HFF-Myc (cell line): ENCODE data around the gene IFI6.
"Not testable (repeated sequence)": the region's sequence is repeated elsewhere in the genome, so short reads cannot be mapped to it uniquely, and the experiment has no call there.

Experiments used
- DNase-seq: peaks from one replicate; pipeline ENCODE4 v3.0.0-alpha.2; 2011; ENCODE audit warnings: low read depth; ENCODE audit errors: extremely low read depth
- H3K4me3 ChIP-seq: replicated peaks from 2 replicates; pipeline ENCODE4 v1.5.1; 2011; ENCODE audit warnings: low read depth, mild to moderate bottlenecking, control low read depth, low read length
- CTCF ChIP-seq: IDR thresholded peaks from 2 replicates; pipeline ENCODE4 v1.5.1; 2012; ENCODE audit warnings: mild to moderate bottlenecking, low read depth, low read length, control low read depth; ENCODE audit errors: missing control alignments

The IFI6 gene

DNA sequence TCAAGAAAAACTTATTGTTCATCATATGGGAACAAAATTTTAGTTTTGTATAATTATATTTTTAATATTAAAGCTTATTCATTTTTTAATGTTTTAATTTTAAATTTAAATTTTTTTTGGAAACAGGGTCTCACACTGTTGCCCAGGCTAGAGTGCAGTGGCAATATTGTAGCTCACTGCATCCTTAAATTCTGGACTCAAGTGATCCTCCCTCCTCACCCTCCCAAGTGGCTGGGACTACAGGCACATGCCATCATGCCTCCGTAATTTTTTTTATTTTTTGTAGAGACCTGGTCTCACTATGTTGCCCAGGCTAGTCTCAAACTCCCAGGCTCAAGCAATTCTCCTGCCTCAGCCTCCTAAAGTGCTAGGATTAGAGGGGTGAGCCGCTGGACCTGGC, 33.6 kb upstream of the IFI6 start:
- no peak overlapping the region for H3K4me3 ChIP-seq
- TF ChIP-seq CTCF, result no peak
- DNase-seq, result no peak

GRCh38 chr1:27704958-27705357, 33.0 kb upstream of the IFI6 start:
- no peak overlapping the region for H3K4me3 ChIP-seq
- no peak for TF ChIP-seq CTCF
- no peak for DNase-seq

DNA sequence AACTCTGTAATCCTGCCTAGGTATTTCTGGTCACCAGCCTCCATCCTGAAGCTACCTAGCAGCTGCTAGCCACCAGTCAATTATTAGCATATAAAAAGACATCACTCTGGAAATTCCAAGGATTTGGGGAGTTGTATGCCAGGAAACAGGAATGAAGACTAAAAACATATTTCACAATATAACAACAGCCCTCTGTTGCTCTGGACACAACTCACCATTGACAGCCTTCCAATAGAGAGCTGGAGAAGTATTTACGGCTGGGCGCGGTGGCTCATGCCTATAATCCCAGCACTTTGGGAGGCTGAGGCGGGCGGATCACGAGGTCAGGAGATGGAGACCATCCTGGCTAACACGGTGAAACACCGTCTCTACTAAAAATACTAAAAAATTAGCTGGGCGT, 24.8 kb upstream of the IFI6 start:
- H3K4me3 ChIP-seq, DNase-seq: not testable (repeated sequence)

DNA sequence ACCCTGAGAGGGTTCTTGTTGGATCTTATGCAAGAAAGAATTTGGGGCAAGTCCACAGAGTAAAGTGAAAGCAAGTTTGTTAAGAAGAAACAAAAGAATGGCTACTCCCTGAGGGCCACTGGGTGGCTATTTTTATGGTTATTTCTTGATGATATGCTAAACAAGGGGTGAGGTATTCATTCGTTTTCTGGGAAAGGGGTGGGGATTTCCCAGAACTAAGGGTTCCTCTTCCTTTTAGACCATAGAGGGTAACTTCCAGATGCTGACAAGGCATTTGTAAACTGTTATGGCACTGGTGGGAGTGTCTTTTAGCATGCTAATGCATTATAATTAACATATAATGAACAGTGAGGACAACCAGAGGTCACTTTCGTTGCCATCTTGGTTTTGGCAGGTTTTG, 18.2 kb upstream of the IFI6 start:
- TF ChIP-seq CTCF, result no peak
- DNase-seq, result no peak
- H3K4me3 ChIP-seq, result no peak overlapping the region

- DNase-seq, result no peak
- no peak overlapping the region for H3K4me3 ChIP-seq
- TF ChIP-seq CTCF, result no peak
These were observed 17.6 kb upstream of the IFI6 start for GRCh38 chr1:27689423-27690173.

GRCh38 chr1:27687906-27688305, 15.9 kb upstream of the IFI6 start:
- H3K4me3 ChIP-seq, result no peak overlapping the region
- TF ChIP-seq CTCF, result no peak
- DNase-seq, result no peak

DNA sequence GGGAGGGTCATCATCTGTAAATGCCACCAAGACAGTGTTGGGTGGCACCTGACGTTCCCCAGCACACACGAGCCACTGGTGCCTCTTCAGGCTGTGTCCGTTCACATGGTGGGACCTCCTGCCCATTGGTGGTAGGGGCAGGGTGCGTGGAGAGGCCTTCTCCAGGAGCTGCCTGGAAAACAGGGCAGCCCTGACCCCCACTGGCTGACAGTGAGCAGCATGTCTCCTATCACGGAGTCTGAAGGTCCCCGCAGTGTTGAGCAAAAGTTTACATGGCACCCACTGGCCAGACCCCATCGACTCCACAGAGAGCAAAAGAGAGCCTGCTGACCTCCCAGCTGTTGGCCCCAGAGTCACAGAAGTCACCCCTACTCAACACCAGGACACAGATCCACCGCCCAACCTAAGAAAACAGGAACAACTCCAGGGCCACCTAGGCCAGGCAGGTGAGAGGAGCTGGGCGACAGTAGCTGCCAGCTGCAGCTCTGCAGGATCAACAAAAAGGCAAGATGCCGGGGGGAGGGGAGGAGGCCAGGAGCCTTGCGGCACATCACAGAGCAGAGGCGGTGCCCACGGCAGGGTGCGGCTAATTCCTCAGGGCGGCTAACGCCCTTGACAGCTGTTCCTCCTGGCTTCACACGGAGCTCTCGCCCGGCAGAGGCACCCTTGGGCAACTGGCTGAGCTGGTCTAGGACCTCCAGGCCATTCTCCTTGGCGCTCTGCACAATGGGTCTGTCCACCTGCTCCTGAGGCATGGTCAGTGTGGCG, 14.4 kb upstream of the IFI6 start:
- no peak for TF ChIP-seq CTCF
- no peak overlapping the region for H3K4me3 ChIP-seq
- no peak for DNase-seq
